Upper lobe of left lung (tissue), 4 donors: ENCODE results near the gene MPO.

ENCODE experiments used
- EP300 ChIP-seq, 4 donors: sonication (generic); formaldehyde crosslinking; IDR thresholded peaks; one replicate each; pipeline ENCODE4 v1.5.1; 2017; ENCODE audit warnings: antibody characterized with exemption in 4 of 4, control low read depth in 2 of 4
- POLR2A ChIP-seq, 4 donors: fragments of 450-650 bp; IDR thresholded peaks; one replicate each; pipeline ENCODE4 v1.5.1; 2016 to 2017; ENCODE audit warnings: antibody characterized with exemption in 4 of 4, mild to moderate bottlenecking in 2 of 4
- POLR2AphosphoS5 ChIP-seq, 2 donors: sonication (generic); formaldehyde crosslinking; IDR thresholded peaks; one replicate each; pipeline ENCODE4 v1.5.1; 2017; ENCODE audit warnings: antibody characterized with exemption in 2 of 2
- TF ChIP-seq, protein P1 (sequence below), 6 experiments: fragments of 450-650 bp in 4 of 6; fragments of 200-600 bp in 2 of 6; sonication (generic) in 2 of 6; IDR thresholded peaks; one replicate each; pipeline ENCODE4 v1.5.1; 2016 to 2019; ENCODE audit warnings: antibody characterized with exemption in 6 of 6

DNA sequence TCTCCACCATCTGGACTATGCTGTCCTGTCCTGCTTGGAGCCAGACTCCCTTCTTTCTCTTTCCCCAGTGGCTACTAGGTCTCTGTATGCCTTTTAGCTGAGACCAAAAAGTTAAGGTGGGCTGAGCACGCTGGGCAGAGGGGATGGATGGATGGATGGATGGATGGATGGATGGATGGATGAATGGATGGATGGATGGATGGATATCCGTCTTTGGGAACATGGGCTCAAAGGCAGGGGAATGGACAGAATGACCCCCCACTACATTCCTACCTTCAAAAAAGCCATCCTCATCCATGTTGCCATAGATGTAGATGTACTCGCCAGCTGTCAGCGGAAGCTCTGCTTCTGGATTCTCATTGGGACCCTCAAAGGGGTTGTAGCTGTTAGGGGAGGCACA, 35.0 kb upstream of the MPO start:
- TF ChIP-seq, protein P1, sequence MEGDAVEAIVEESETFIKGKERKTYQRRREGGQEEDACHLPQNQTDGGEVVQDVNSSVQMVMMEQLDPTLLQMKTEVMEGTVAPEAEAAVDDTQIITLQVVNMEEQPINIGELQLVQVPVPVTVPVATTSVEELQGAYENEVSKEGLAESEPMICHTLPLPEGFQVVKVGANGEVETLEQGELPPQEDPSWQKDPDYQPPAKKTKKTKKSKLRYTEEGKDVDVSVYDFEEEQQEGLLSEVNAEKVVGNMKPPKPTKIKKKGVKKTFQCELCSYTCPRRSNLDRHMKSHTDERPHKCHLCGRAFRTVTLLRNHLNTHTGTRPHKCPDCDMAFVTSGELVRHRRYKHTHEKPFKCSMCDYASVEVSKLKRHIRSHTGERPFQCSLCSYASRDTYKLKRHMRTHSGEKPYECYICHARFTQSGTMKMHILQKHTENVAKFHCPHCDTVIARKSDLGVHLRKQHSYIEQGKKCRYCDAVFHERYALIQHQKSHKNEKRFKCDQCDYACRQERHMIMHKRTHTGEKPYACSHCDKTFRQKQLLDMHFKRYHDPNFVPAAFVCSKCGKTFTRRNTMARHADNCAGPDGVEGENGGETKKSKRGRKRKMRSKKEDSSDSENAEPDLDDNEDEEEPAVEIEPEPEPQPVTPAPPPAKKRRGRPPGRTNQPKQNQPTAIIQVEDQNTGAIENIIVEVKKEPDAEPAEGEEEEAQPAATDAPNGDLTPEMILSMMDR (IDR thresholded peaks at IDR 0.05): no peak
- no peak for TF ChIP-seq POLR2A (IDR thresholded peaks at IDR 0.05)
- no peak for TF ChIP-seq POLR2AphosphoS5 (IDR thresholded peaks at IDR 0.05)
- TF ChIP-seq EP300 (IDR thresholded peaks at IDR 0.05): no peak
